SK-N-SH (cell line): Measurements from ENCODE around the gene CHRM5. TPM values are rescaled to one million over a fixed set of nuclear protein-coding genes. Genes with fewer than 3 reads are reported as not detected.

Source experiments
- CTCF ChIA-PET: fragments of 300-600, 350-600 bp; formaldehyde crosslinking; extraction: SDS; loops from one replicate; lab custom pipeline; 2021; lab: Yijun Ruan, JAX
- POLR2A ChIA-PET: fragments of 350-600 bp; sonication (Branson Sonifier 250); formaldehyde crosslinking; extraction: SDS; loops from one replicate; lab custom pipeline; 2020; ENCODE audit warnings: antibody characterized with exemption, inconsistent platforms; lab: Yijun Ruan, JAX
- DNase-seq: peaks from one replicate; pipeline ENCODE4 v3.0.0; 2012
- H2AFZ ChIP-seq: fragments of 200-600 bp; sonication (generic); 2 replicates; pipeline ENCODE4 v1.8.1; 2016; ENCODE audit warnings: antibody characterized with exemption, mild to moderate bottlenecking, low read depth
- H3F3A ChIP-seq: fragments of 200-600 bp; sonication (generic); replicated peaks from 2 replicates; pipeline ENCODE3; 2016; ENCODE audit warnings: antibody characterized with exemption, mild to moderate bottlenecking; ENCODE audit not compliant: insufficient read depth
- H3K27ac ChIP-seq, 2 experiments: fragments of 200-500 bp in 1 of 2; fragments of 200-600 bp in 1 of 2; sonication (Bioruptor generic) in 1 of 2; sonication (generic), shearing (Covaris generic) in 1 of 2; 2 replicates each; pipeline versions ENCODE4 v1.5.1 to v1.6.1; 2014 to 2016; ENCODE audit warnings: low read depth in 2 of 2, inconsistent platforms in 1 of 2, low read length in 1 of 2, mild to moderate bottlenecking in 1 of 2, mixed read lengths in 1 of 2
- H3K27me3 ChIP-seq: fragments of 200-600 bp; sonication (generic), shearing (Covaris generic); 2 replicates; pipeline ENCODE4 v1.6.1; 2016; ENCODE audit warnings: mixed run types; ENCODE audit not compliant: insufficient read depth
- H3K36me3 ChIP-seq, 2 experiments: fragments of 200-500 bp in 1 of 2; fragments of 200-600 bp in 1 of 2; sonication (Bioruptor generic) in 1 of 2; sonication (generic) in 1 of 2; replicated peaks in 1 of 2; 2 replicates each; pipeline versions ENCODE3 to v1.5.1; 2014 to 2016; ENCODE audit warnings: low read length in 1 of 2, mild to moderate bottlenecking in 1 of 2; ENCODE audit not compliant: insufficient read depth in 2 of 2, control insufficient read depth in 1 of 2
- H3K4me1 ChIP-seq, 2 experiments: fragments of 200-500 bp in 1 of 2; fragments of 200-600 bp in 1 of 2; sonication (Bioruptor generic) in 1 of 2; sonication (generic), shearing (Covaris generic) in 1 of 2; 2 replicates each; pipeline versions ENCODE4 v1.5.1 to v1.6.1; 2014 to 2016; ENCODE audit warnings: low read depth in 1 of 2, low read length in 1 of 2, mixed run types in 1 of 2; ENCODE audit not compliant: insufficient read depth in 2 of 2, control insufficient read depth in 1 of 2
- H3K4me2 ChIP-seq: fragments of 200-600 bp; sonication (generic), shearing (Covaris generic); 2 replicates; pipeline ENCODE4 v1.6.1; 2017; ENCODE audit warnings: mixed run types
- H3K4me3 ChIP-seq, 2 experiments: fragments of 200-500 bp in 1 of 2; fragments of 200-600 bp in 1 of 2; sonication (Bioruptor generic) in 1 of 2; sonication (generic), shearing (Covaris generic) in 1 of 2; 2 replicates each; pipeline versions ENCODE4 v1.5.1 to v1.8.1; 2014 to 2016; ENCODE audit warnings: low read depth in 2 of 2, inconsistent platforms in 1 of 2, low read length in 1 of 2, mild to moderate bottlenecking in 1 of 2, mixed read lengths in 1 of 2, moderate library complexity in 1 of 2
- H3K79me2 ChIP-seq: fragments of 200-600 bp; sonication (generic); 2 replicates; pipeline ENCODE4 v1.8.1; 2017; ENCODE audit warnings: mild to moderate bottlenecking; ENCODE audit not compliant: insufficient read depth
- H3K9ac ChIP-seq: fragments of 200-600 bp; sonication (generic); 2 replicates; pipeline ENCODE4 v1.6.1; 2017; ENCODE audit warnings: mixed run types
- H3K9me2 ChIP-seq: fragments of 200-600 bp; sonication (generic); 2 replicates; pipeline ENCODE4 v1.6.1; 2017; ENCODE audit warnings: mixed run types
- H3K9me3 ChIP-seq: fragments of 200-600 bp; sonication (generic); 2 replicates; pipeline ENCODE4 v1.6.1; 2017; ENCODE audit warnings: mixed run types, mild to moderate bottlenecking, moderate library complexity
- H4K20me1 ChIP-seq: fragments of 200-600 bp; sonication (generic); 2 replicates; pipeline ENCODE4 v1.6.1; 2017; ENCODE audit warnings: mild to moderate bottlenecking, mixed run types; ENCODE audit not compliant: insufficient read depth
- CTCF ChIP-seq: fragments of 200-600 bp; sonication (generic); IDR thresholded peaks from 2 replicates; pipeline ENCODE4 v1.6.1; 2017; ENCODE audit warnings: antibody characterized with exemption, mild to moderate bottlenecking, moderate library complexity
- ELF1 ChIP-seq: IDR thresholded peaks from 2 replicates; pipeline ENCODE4 v1.4.0; 2012
- EP300 ChIP-seq, 2 experiments: IDR thresholded peaks; 2 replicates each; pipeline versions ENCODE4 v1.4.0 to v1.6.1; 2012; ENCODE audit warnings: borderline replicate concordance in 1 of 2, low read depth in 1 of 2, low read length in 1 of 2
- EZH2phosphoT487 ChIP-seq: fragments of 200-600 bp; sonication (generic); IDR thresholded peaks from 2 replicates; pipeline ENCODE4 v1.6.1; 2017; ENCODE audit warnings: low read depth, mixed run types, mild to moderate bottlenecking, antibody characterized with exemption, moderate library complexity, borderline replicate concordance
- FOXM1 ChIP-seq: IDR thresholded peaks from 2 replicates; pipeline ENCODE4 v1.4.0; 2012; ENCODE audit warnings: low read depth, mild to moderate bottlenecking
- GABPA ChIP-seq: IDR thresholded peaks from 2 replicates; pipeline ENCODE4 v1.4.0; 2012; ENCODE audit warnings: low read depth, mild to moderate bottlenecking
- IRF3 ChIP-seq: fragments of 150-350 bp; IDR thresholded peaks from 2 replicates; pipeline ENCODE4 v1.6.1; 2016; ENCODE audit warnings: mild to moderate bottlenecking, low read depth, low read length
- JUND ChIP-seq: IDR thresholded peaks from 2 replicates; pipeline ENCODE4 v1.4.0; 2012
- MEF2A ChIP-seq: IDR thresholded peaks from 2 replicates; pipeline ENCODE4 v1.4.0; 2012; ENCODE audit warnings: low read depth, borderline replicate concordance
- NFIC ChIP-seq: IDR thresholded peaks from 2 replicates; pipeline ENCODE4 v1.4.0; 2012; ENCODE audit warnings: borderline replicate concordance
- NRF1 ChIP-seq: IDR thresholded peaks from 2 replicates; pipeline ENCODE4 v1.6.1; 2012; ENCODE audit warnings: low read depth, mild to moderate bottlenecking, low read length
- POLR2AphosphoS5 ChIP-seq: IDR thresholded peaks from 2 replicates; pipeline ENCODE4 v1.6.1; 2012; ENCODE audit warnings: low read depth, low read length
- RCOR1 ChIP-seq: fragments of 150-350 bp; IDR thresholded peaks from 2 replicates; pipeline ENCODE4 v1.6.1; 2017; ENCODE audit warnings: antibody characterized with exemption, low read length
- RXRA ChIP-seq: IDR thresholded peaks from 2 replicates; pipeline ENCODE4 v1.4.0; 2012; ENCODE audit warnings: low read depth, mild to moderate bottlenecking, borderline replicate concordance
- SIN3A ChIP-seq: IDR thresholded peaks from 2 replicates; pipeline ENCODE4 v1.6.1; 2012; ENCODE audit warnings: low read depth, mild to moderate bottlenecking, low read length, moderate library complexity, borderline replicate concordance
- TAF1 ChIP-seq: IDR thresholded peaks from 2 replicates; pipeline ENCODE4 v1.6.1; 2012; ENCODE audit warnings: low read depth, mild to moderate bottlenecking, low read length, moderate library complexity, borderline replicate concordance
- USF1 ChIP-seq: IDR thresholded peaks from 2 replicates; pipeline ENCODE4 v1.4.0; 2012; ENCODE audit warnings: low read depth, borderline replicate concordance
- ZBTB33 ChIP-seq: IDR thresholded peaks from 2 replicates; pipeline ENCODE4 v1.4.0; 2012; ENCODE audit warnings: low read depth, borderline replicate concordance
- WGBS: methylation state at CpG from one replicate; pipeline ENCODE4 v1.1.6; 2017; ENCODE audit warnings: low lambda C conversion rate; 5-methylcytosine and 5-hydroxymethylcytosine counted together
- polyA plus RNA-seq, 3 experiments: library from polyadenylated mRNA; depleted of rRNA; stranded (reverse); fragments of >200 nt; gene quantifications; 2 replicates each; pipeline ENCODE4 v1.2.3, GENCODE V29; 2012

CHRM5 gene
- polyA plus RNA-seq, 1 of the 3 experiments (the other 2 are of a cell fraction): 0.03 TPM

- CTCF ChIA-PET: interaction anchor here (0.6 kb wide), 1 partner anchor 9 kb away, joined by 3 read pairs; no protein-coding TSS in a partner anchor
- POLR2A ChIA-PET: no interaction called here
- DNase-seq: no peak
- Histone ChIP-seq H2AFZ (no peak overlapping the region), H3K9me2 (no peaks in the 10 kb centered on the region), H3F3A (no peaks in the 10 kb centered on the region), H3K27me3 (no peaks in the 10 kb centered on the region), H3K9me3 (no peaks in the 10 kb centered on the region), H3K9ac (no peak overlapping the region), H4K20me1 (no peaks in the 10 kb centered on the region), H3K36me3 (no peaks in the 10 kb centered on the region), H3K27ac (no peak overlapping the region), H3K4me2 (no peak overlapping the region), H3K4me1 (no peaks in the 10 kb centered on the region), H3K4me3 (no peak overlapping the region), H3K79me2 (no peaks in the 10 kb centered on the region)
- no peak for TF ChIP-seq USF1
- no peak for TF ChIP-seq RCOR1
- no peak for TF ChIP-seq NRF1
- TF ChIP-seq IRF3: no peak
- TF ChIP-seq RXRA: no peak
- no peak for TF ChIP-seq JUND
- no peak for TF ChIP-seq EP300 (IDR thresholded peaks at IDR 0.05; ENCODE audit: borderline replicate concordance in 1 of 2, low read depth in 1 of 2, low read length in 1 of 2)
- TF ChIP-seq EZH2phosphoT487: no peak
- TF ChIP-seq SIN3A: no peak
- no peak for TF ChIP-seq GABPA
- WGBS: 77% methylated on average over 6 of the region's 6 CpGs
Measured at GRCh38 chr15:34070003-34070402, 101.7 kb downstream of the CHRM5 start.

- Histone ChIP-seq H3K4me2 (no peak overlapping the region), H3K9me2 (no peaks in the 10 kb centered on the region), H3K36me3 (no peaks in the 10 kb centered on the region), H3K79me2 (no peaks in the 10 kb centered on the region), H4K20me1 (no peaks in the 10 kb centered on the region), H3F3A (no peaks in the 10 kb centered on the region), H2AFZ (no peak overlapping the region), H3K4me1 (no peaks in the 10 kb centered on the region), H3K9ac (no peak overlapping the region), H3K27ac (no peak overlapping the region), H3K27me3 (no peaks in the 10 kb centered on the region), H3K9me3 (no peaks in the 10 kb centered on the region), H3K4me3 (no peak overlapping the region)
- 84% methylated on average over 4 of the region's 4 CpGs for WGBS
- no peak for DNase-seq
- POLR2A ChIA-PET: no interaction called here
- CTCF ChIA-PET: interaction anchor here (1.1 to 1.7 kb wide), 3 partner anchors 14 to 133 kb away, joined by 5 to 6 read pairs (median 5); partner anchors contain the start of gene KATNBL1
- TF ChIP-seq JUND (no peak), ZBTB33 (no peak), FOXM1 (no peak), CTCF (no peak), NFIC (no peak), POLR2AphosphoS5 (no peak), MEF2A (no peak), TAF1 (no peak), EP300 (IDR thresholded peaks at IDR 0.05; ENCODE audit: borderline replicate concordance in 1 of 2, low read depth in 1 of 2, low read length in 1 of 2) (no peak), ELF1 (no peak)
Measured at GRCh38 chr15:34076785-34077184, 108.5 kb downstream of the CHRM5 start.
